Measurements from ENCODE around the gene ADAMTSL1. TPM values are rescaled to one million over a fixed set of nuclear protein-coding genes. Genes with fewer than 3 reads are reported as not detected.
"Not testable (repeated sequence)": the region's sequence is repeated elsewhere in the genome, so short reads cannot be mapped to it uniquely, and the experiment has no call there.

Gene ADAMTSL1
- polyA plus RNA-seq, 2 of the 4 experiments (the other 2 are of a cell fraction): 0.03 TPM; not detected in 1

- DNase-seq (ENCODE audit: low read depth in 1 of 2, low spot score in 1 of 2): no peak
- Histone ChIP-seq H3K4me3 (no peak overlapping the region), H3K9me3 (peaks cover 6% of the 10 kb centered on the region; the same call in 2 of the 3 replicates), H3K4me1 (no peaks in the 10 kb centered on the region), H3K27ac (no peak overlapping the region), H3K4me2 (no peak overlapping the region)
- POLR2A ChIA-PET: no interaction called here
- CTCF ChIA-PET: no interaction called here
- WGBS (ENCODE audit: missing lambda C conversion rate): 25% methylated on average over 4 of the region's 4 CpGs
- ATAC-seq: no peak
- no peak for FAIRE-seq
- TF ChIP-seq FOSB (CRISPR knock-in tag; IDR thresholded peaks at IDR 0.05) (no peak), POLR2A (IDR thresholded peaks at IDR 0.05; ENCODE audit: low read length) (no peak), HOXA7 (CRISPR knock-in tag; IDR thresholded peaks at IDR 0.05) (no peak), ESRRA (IDR thresholded peaks at IDR 0.05; ENCODE audit: borderline replicate concordance, low read length) (no peak), HOXB5 (CRISPR knock-in tag; IDR thresholded peaks at IDR 0.05) (no peak), TP53 (CRISPR knock-in tag; IDR thresholded peaks at IDR 0.05) (no peak), TFCP2L1 (CRISPR knock-in tag; IDR thresholded peaks at IDR 0.05) (no peak), NR3C1 (IDR thresholded peaks at IDR 0.05) (no peak), GATA3 (IDR thresholded peaks at IDR 0.05; ENCODE audit: borderline replicate concordance) (no peak), EP300 (IDR thresholded peaks at IDR 0.05) (no peak), FOXS1 (CRISPR knock-in tag; IDR thresholded peaks at IDR 0.05) (no peak), JUNB (IDR thresholded peaks at IDR 0.05) (no peak), HOXB13 (CRISPR knock-in tag; IDR thresholded peaks at IDR 0.05; ENCODE audit: low read depth) (no peak), CEBPB (IDR thresholded peaks at IDR 0.05) (no peak)
These were observed 392.3 kb downstream of the ADAMTSL1 start for GRCh38 chr9:18866121-18866831.

DNA sequence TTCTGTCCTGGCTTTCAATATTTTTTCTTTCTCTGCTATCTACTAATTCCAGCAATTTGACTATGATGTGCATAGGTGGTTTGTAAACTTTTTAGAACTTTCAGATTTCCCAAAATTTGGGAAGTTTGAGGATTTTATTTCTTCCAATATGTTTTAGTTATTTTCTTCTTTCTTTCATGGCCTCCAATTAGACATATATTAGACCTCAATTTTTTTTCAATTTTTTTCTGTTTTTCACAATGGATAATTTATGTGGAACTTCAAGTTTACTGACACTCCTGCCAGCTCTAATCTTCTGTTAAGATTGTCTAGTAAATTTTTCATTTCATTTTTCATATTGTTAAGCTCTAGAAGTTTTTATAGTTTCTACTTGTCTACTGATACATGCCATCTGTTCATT lies 395.8 kb downstream of the ADAMTSL1 start:
- ChIA-PET CTCF (interaction anchor here (0.8 to 0.9 kb wide), 2 partner anchors 24 to 615 kb away, joined by 4 read pairs; no protein-coding TSS in a partner anchor), POLR2A (no interaction called here)
- ATAC-seq (no peak), FAIRE-seq (no peak), DNase-seq (ENCODE audit: low read depth in 1 of 2, low spot score in 1 of 2) (no peak)
- H3K4me1 ChIP-seq: no peaks in the 10 kb centered on the region
- no peak overlapping the region for H3K27ac ChIP-seq
- H3K4me3 ChIP-seq: no peak overlapping the region
- no peak for TF ChIP-seq E2F6 (IDR thresholded peaks at IDR 0.05; ENCODE audit: borderline replicate concordance, low read depth)
- TF ChIP-seq MAFK (IDR thresholded peaks at IDR 0.05; ENCODE audit: partially characterized antibody): no peak
- no peak for TF ChIP-seq PHF8 (IDR thresholded peaks at IDR 0.05; ENCODE audit: borderline replicate concordance, low read depth)
- TF ChIP-seq RCOR1 (IDR thresholded peaks at IDR 0.05; ENCODE audit: low read depth, low read length): no peak
- no peak for TF ChIP-seq NFE2L2 (conservative IDR thresholded peaks at IDR 0.05; ENCODE audit: low read length)
- TF ChIP-seq MYC (IDR thresholded peaks at IDR 0.05; ENCODE audit: borderline replicate concordance, low read length): no peak
- TF ChIP-seq TFCP2L1 (CRISPR knock-in tag; IDR thresholded peaks at IDR 0.05): no peak
- TF ChIP-seq RFX5 (IDR thresholded peaks at IDR 0.05): no peak
- TF ChIP-seq USF2 (IDR thresholded peaks at IDR 0.05): no peak
- TF ChIP-seq HDAC2 (IDR thresholded peaks at IDR 0.05): no peak
- peaks cover 6% of the 10 kb centered on the region; the same call in 2 of the 3 replicates for H3K9me3 ChIP-seq
- no peak overlapping the region for H3K4me2 ChIP-seq

GRCh38 chr9:18874069-18874468 lies 400.1 kb downstream of the ADAMTSL1 start:
- FAIRE-seq (no peak), ATAC-seq (no peak), DNase-seq (ENCODE audit: low read depth in 1 of 2, low spot score in 1 of 2) (no peak)
- TF ChIP-seq POLR2A (IDR thresholded peaks at IDR 0.05; ENCODE audit: low read length) (no peak), RNF2 (IDR thresholded peaks at IDR 0.05; ENCODE audit: borderline replicate concordance, low read depth) (no peak), PBX3 (IDR thresholded peaks at IDR 0.05) (no peak), FOSL2 (IDR thresholded peaks at IDR 0.05) (no peak), FOSL2 (CRISPR knock-in tag; IDR thresholded peaks at IDR 0.05) (no peak), ZSCAN20 (CRISPR knock-in tag; IDR thresholded peaks at IDR 0.05) (no peak)
- TF ChIP-seq, protein P1, sequence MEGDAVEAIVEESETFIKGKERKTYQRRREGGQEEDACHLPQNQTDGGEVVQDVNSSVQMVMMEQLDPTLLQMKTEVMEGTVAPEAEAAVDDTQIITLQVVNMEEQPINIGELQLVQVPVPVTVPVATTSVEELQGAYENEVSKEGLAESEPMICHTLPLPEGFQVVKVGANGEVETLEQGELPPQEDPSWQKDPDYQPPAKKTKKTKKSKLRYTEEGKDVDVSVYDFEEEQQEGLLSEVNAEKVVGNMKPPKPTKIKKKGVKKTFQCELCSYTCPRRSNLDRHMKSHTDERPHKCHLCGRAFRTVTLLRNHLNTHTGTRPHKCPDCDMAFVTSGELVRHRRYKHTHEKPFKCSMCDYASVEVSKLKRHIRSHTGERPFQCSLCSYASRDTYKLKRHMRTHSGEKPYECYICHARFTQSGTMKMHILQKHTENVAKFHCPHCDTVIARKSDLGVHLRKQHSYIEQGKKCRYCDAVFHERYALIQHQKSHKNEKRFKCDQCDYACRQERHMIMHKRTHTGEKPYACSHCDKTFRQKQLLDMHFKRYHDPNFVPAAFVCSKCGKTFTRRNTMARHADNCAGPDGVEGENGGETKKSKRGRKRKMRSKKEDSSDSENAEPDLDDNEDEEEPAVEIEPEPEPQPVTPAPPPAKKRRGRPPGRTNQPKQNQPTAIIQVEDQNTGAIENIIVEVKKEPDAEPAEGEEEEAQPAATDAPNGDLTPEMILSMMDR (IDR thresholded peaks at IDR 0.05): no peak
- H3K4me2 ChIP-seq: no peak overlapping the region
- no peak overlapping the region for H3K4me3 ChIP-seq
- WGBS (ENCODE audit: missing lambda C conversion rate): 23% methylated on average over 4 of the region's 4 CpGs
- H3K27ac ChIP-seq: no peak overlapping the region
- ChIA-PET CTCF (no interaction called here), POLR2A (no interaction called here)
- H3K4me1 ChIP-seq: no peaks in the 10 kb centered on the region
- H3K9me3 ChIP-seq: peaks cover 4% of the 10 kb centered on the region; the same call in 2 of the 3 replicates

DNA sequence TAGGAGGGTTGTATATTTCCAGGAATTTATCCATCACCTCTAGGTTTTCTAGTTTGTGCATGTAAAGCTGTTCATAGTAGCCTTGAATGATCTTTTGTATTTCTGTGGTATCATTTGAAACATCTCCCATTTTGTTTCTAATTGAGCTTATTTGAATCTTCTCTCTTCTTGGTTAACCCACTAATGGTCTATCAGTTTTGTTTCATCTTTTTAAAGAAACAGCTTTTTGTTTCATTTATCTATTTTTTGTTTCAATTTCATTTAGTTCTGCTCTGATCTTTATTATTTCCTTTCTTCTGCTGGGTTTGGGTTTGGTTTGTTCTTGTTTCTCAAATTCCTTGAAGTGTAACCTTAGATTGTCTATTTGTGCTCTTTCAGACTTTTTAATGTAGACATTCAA lies 401.0 kb downstream of the ADAMTSL1 start:
- FAIRE-seq; ATAC-seq; H3K4me2 ChIP-seq; H3K4me1 ChIP-seq; DNase-seq (ENCODE audit: low read depth in 1 of 2, low spot score in 1 of 2); H3K9me3 ChIP-seq; H3K27ac ChIP-seq; CTCF ChIA-PET; H3K4me3 ChIP-seq; POLR2A ChIA-PET: not testable (repeated sequence)
